GF-D8 (cell line): ENCODE results near the gene OR1N2.
"Not testable (repeated sequence)": the region's sequence is repeated elsewhere in the genome, so short reads cannot be mapped to it uniquely, and the experiment has no call there.

ENCODE experiments used
- DNase-seq: peaks from one replicate; lab custom pipeline; 2025; lab: John Stamatoyannopoulos, UW

The OR1N2 gene

GRCh38 chr9:122552812-122553211, at the start of gene OR1N2:
Gene OR1N2, plus strand, starts transcription at chr9:122553112. Its CDS starts 100 bp downstream, at chr9:122553212.
- DNase-seq, result no peak

- no peak for DNase-seq
Measured at GRCh38 chr9:122506964-122507363, 45.9 kb upstream of the OR1N2 start.

- DNase-seq, result no peak
Measured at GRCh38 chr9:122510502-122510901, 42.4 kb upstream of the OR1N2 start, which contains the start of gene OR1J2. Gene OR1J2, plus strand, starts transcription at chr9:122510802. Its CDS starts 0 bp downstream, at chr9:122510802.

- DNase-seq, result no peak
Measured at GRCh38 chr9:122518226-122518625, 34.7 kb upstream of the OR1N2 start.

- no peak for DNase-seq
Measured at GRCh38 chr9:122518841-122519240, 34.1 kb upstream of the OR1N2 start, which contains the start of gene OR1J4. Gene OR1J4, plus strand, starts transcription at chr9:122519141. Its CDS starts 0 bp downstream, at chr9:122519141.

- no peak for DNase-seq
Measured at GRCh38 chr9:122519376-122519775, 33.5 kb upstream of the OR1N2 start.

- DNase-seq, result no peak
Measured at GRCh38 chr9:122526602-122527001, 26.3 kb upstream of the OR1N2 start.

GRCh38 chr9:122527193-122527592, 25.7 kb upstream of the OR1N2 start, which contains the start of gene OR1N1:
Gene OR1N1, minus strand, starts transcription at chr9:122527293. Its CDS starts 0 bp downstream, at chr9:122527293.
- DNase-seq, result no peak

GRCh38 chr9:122531157-122531556, 21.8 kb upstream of the OR1N2 start:
- not testable (repeated sequence) for DNase-seq

GRCh38 chr9:122536134-122536533, 16.8 kb upstream of the OR1N2 start:
- no peak for DNase-seq

- not testable (repeated sequence) for DNase-seq
Measured at GRCh38 chr9:122537066-122537465, 15.8 kb upstream of the OR1N2 start.

GRCh38 chr9:122538757-122539156, 14.2 kb upstream of the OR1N2 start:
- DNase-seq, result no peak

- DNase-seq, result no peak
Measured at GRCh38 chr9:122546196-122546595, 6.7 kb upstream of the OR1N2 start.

GRCh38 chr9:122551371-122551770, 1.5 kb upstream of the OR1N2 start:
- no peak for DNase-seq

- no peak for DNase-seq
Measured at GRCh38 chr9:122561446-122561845, 8.5 kb downstream of the OR1N2 start.

- DNase-seq, result no peak
Measured at GRCh38 chr9:122562134-122562760, 9.3 kb downstream of the OR1N2 start.

GRCh38 chr9:122567901-122568300, 15.0 kb downstream of the OR1N2 start:
- DNase-seq, result no peak

- DNase-seq, result no peak
Measured at GRCh38 chr9:122572456-122572855, 19.5 kb downstream of the OR1N2 start.

GRCh38 chr9:122579874-122580273, 27.0 kb downstream of the OR1N2 start:
- DNase-seq, result no peak

GRCh38 chr9:122580360-122580759, 27.4 kb downstream of the OR1N2 start:
- no peak for DNase-seq

- DNase-seq, result not testable (repeated sequence)
Measured at GRCh38 chr9:122583284-122583683, 30.4 kb downstream of the OR1N2 start, which contains the start of gene OR1L8. Gene OR1L8, minus strand, starts transcription at chr9:122583384. Its CDS starts 14,907 bp downstream, at chr9:122568477.
